ENCODE data around the gene GDI2. TPM values are rescaled to one million over a fixed set of nuclear protein-coding genes. Genes with fewer than 3 reads are reported as not detected.
A peak's percentile ranks its signal among the peaks of the same experiment; 100 is the strongest.

GDI2 gene
- total and polyA plus RNA-seq, 10 donors: 100 to 272 (median 198) TPM

DNA sequence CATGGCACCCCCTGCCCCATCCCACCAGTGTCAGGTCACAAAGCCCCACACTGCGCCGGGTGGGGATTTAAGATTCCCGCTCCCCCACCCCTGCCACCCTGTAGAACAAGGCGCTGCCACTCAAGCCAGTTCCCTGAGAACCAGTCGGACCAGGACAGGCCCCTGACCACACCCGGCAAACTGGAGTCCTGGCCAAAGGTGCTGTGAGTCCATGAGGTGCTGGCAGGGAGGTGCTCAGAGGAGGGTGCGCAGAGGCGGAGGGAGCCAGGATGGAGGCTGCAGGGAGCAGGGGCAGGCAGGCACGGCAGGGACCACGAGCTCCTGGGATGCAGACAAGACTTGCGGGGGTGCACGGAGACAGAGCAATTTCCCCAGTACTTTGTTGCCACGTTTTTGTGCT is 19.7 kb upstream of the GDI2 start:
- Histone ChIP-seq H3K27ac (no peak overlapping the region), H3K27me3 (replicated peaks in 1 of 7) (no peaks in the 10 kb centered on the region), H3K4me3 (no peak overlapping the region), H3K9me3 (no peaks in the 10 kb centered on the region), H3K36me3 (no peaks in the 10 kb centered on the region), H3K4me1 (peaks cover 0 to 10% (median 0%) of the 10 kb centered on the region in 6 donors)
- 89 to 92% (median 90%) methylated on average over 13 of the region's 13 CpGs for WGBS, 5 donors
- intact Hi-C loops (cut with DNase I; ENCODE audit: low total_unique reads): no loop called here
- TF ChIP-seq POLR2AphosphoS5 (IDR thresholded peaks at IDR 0.05) (no peak), POLR2A (IDR thresholded peaks at IDR 0.05) (no peak)
- TF ChIP-seq, protein P1, sequence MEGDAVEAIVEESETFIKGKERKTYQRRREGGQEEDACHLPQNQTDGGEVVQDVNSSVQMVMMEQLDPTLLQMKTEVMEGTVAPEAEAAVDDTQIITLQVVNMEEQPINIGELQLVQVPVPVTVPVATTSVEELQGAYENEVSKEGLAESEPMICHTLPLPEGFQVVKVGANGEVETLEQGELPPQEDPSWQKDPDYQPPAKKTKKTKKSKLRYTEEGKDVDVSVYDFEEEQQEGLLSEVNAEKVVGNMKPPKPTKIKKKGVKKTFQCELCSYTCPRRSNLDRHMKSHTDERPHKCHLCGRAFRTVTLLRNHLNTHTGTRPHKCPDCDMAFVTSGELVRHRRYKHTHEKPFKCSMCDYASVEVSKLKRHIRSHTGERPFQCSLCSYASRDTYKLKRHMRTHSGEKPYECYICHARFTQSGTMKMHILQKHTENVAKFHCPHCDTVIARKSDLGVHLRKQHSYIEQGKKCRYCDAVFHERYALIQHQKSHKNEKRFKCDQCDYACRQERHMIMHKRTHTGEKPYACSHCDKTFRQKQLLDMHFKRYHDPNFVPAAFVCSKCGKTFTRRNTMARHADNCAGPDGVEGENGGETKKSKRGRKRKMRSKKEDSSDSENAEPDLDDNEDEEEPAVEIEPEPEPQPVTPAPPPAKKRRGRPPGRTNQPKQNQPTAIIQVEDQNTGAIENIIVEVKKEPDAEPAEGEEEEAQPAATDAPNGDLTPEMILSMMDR (IDR thresholded peaks at IDR 0.05 in 8 of 11, conservative IDR thresholded peaks at IDR 0.05 in 3 of 11): no peak
- DNase-seq: peak; percentile 51

DNA sequence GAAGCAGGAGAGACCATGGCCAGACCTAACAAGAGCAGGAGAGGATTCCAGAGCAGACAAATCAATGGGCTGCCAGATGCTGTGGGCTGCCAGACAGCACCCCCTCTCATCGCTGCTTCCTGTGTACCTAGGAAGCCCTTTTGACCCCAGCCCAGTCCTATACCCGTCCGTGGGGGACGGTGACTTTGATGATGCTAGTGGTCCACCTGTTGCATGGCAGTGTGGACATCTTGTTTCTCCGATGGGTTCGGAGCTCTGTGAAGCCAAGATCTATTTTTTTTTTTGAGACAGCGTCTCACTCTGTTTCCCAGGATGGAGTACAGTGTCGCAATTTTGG is 18.2 kb upstream of the GDI2 start:
- TF ChIP-seq, protein P1 (IDR thresholded peaks at IDR 0.05 in 8 of 11, conservative IDR thresholded peaks at IDR 0.05 in 3 of 11): no peak
- TF ChIP-seq POLR2AphosphoS5 (IDR thresholded peaks at IDR 0.05) (no peak), POLR2A (IDR thresholded peaks at IDR 0.05) (no peak)
- no peak overlapping the region for H3K4me3 ChIP-seq
- peaks cover 0 to 9% (median 0%) of the 10 kb centered on the region in 6 donors for H3K4me1 ChIP-seq
- H3K27me3 ChIP-seq (replicated peaks in 1 of 7): no peaks in the 10 kb centered on the region
- H3K9me3 ChIP-seq: no peaks in the 10 kb centered on the region
- no peak overlapping the region for H3K27ac ChIP-seq
- 84 to 96% (median 89%) methylated on average over 8 of the region's 8 CpGs for WGBS, 5 donors
- no peak for DNase-seq
- intact Hi-C loops (cut with DNase I; ENCODE audit: low total_unique reads): no loop called here
- no peaks in the 10 kb centered on the region for H3K36me3 ChIP-seq

DNA sequence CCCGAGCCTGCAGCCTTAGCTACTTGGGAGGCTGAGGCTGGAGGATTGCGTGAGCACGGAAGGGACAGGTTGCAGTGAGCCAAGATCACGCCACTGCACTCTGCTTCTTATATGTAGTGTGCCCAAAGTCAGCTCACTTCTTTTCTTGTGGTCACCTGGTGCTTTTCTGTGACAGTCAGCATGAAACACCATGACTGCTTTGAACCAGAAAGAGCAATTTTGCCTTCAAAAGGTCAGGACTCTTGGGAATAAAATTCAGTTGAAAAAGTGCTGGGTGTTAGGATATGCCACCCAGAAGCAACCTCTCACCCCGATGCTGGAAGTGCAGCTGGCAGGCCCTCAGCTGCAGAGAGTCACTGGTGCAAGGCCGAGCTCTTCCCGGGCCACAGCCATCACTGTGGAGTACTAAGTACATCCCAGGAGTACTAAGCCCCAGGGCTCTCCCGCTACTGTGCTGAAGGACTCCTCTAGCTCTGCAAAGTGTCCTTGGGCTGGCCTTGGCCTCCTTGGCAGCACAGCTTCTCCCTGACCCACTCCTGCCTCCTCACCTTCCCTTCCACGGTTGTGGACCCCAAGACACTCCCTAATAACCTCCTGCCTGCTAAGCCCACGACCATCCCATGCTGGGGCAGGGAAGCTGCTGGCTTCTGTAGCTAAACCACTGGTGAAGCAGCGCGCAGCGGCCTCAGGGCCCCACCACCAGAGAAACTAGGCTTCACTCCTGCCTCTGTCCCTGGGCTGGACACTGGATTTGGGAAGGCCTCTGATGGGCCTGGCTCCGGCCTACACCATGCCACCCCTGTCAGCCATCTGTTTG is 17.6 kb upstream of the GDI2 start:
- intact Hi-C loops (cut with DNase I; ENCODE audit: low total_unique reads): no loop called here
- Histone ChIP-seq H3K27ac (no peak overlapping the region), H3K9me3 (no peaks in the 10 kb centered on the region), H3K36me3 (no peaks in the 10 kb centered on the region), H3K4me1 (peaks cover 0 to 9% (median 0%) of the 10 kb centered on the region in 6 donors), H3K4me3 (no peak overlapping the region), H3K27me3 (replicated peaks in 1 of 7) (no peaks in the 10 kb centered on the region)
- WGBS, 5 donors: 75 to 86% (median 81%) methylated on average over 14 of the region's 14 CpGs
- DNase-seq: no peak
- TF ChIP-seq, protein P1 (IDR thresholded peaks at IDR 0.05 in 8 of 11, conservative IDR thresholded peaks at IDR 0.05 in 3 of 11): no peak
- TF ChIP-seq POLR2A (IDR thresholded peaks at IDR 0.05) (no peak), POLR2AphosphoS5 (IDR thresholded peaks at IDR 0.05) (no peak)

DNA sequence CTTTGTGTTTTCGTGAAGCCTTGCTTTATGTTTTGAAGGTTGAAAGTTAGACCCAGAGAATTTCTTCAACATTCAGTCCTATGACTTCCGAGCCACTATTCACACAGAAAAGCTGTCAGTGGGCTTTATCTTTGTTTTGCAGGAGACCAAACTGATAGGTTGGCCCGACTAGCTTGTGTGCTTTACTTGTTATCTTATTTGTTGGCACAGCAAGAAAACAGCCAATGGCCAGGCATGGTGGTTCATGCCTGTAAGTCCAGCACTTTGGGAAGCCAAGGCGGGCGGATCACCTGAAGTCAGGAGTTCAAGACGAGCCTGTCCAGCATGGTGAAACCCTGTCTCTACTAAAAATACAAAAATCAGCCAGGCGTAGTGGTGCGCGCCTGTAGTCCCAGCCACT is 16.0 kb upstream of the GDI2 start:
- TF ChIP-seq, protein P1 (IDR thresholded peaks at IDR 0.05 in 8 of 11, conservative IDR thresholded peaks at IDR 0.05 in 3 of 11): no peak
- TF ChIP-seq POLR2A (IDR thresholded peaks at IDR 0.05): no peak
- H3K27me3 ChIP-seq (replicated peaks in 1 of 7): no peaks in the 10 kb centered on the region
- no peak overlapping the region for H3K4me3 ChIP-seq
- H3K4me1 ChIP-seq: peaks cover 0 to 9% (median 0%) of the 10 kb centered on the region in 6 donors
- 87 to 95% (median 93%) methylated on average over 9 of the region's 9 CpGs for WGBS, 5 donors
- H3K36me3 ChIP-seq: no peaks in the 10 kb centered on the region
- intact Hi-C loops (cut with DNase I; ENCODE audit: low total_unique reads): no loop called here
- no peak for DNase-seq
- no peaks in the 10 kb centered on the region for H3K9me3 ChIP-seq
- no peak overlapping the region for H3K27ac ChIP-seq

All from spleen (tissue), 11 donors.